Activated T-cell treated with anti-CD3 and anti-CD28 coated beads, Interleukin-2, amount 50 U/mL, for 24 hours (primary cell): Measurements from ENCODE around the gene KRTAP5-8.
"Not testable (repeated sequence)": the region's sequence is repeated elsewhere in the genome, so short reads cannot be mapped to it uniquely, and the experiment has no call there.

Experiments used
- DNase-seq: peaks from one replicate; pipeline ENCODE4 v3.0.0-alpha.2; 2020
- H3K27ac Mint-ChIP-seq: 2 replicates; pipeline ENCODE4 v1.8.0; 2020; ENCODE audit warnings: mild to moderate bottlenecking, mixed read lengths
- H3K27me3 Mint-ChIP-seq: 2 replicates; pipeline ENCODE4 v1.8.0; 2020; ENCODE audit warnings: mixed read lengths
- H3K36me3 Mint-ChIP-seq: 2 replicates; pipeline ENCODE4 v1.8.0; 2020; ENCODE audit warnings: low read depth, mixed read lengths
- H3K4me1 Mint-ChIP-seq: 2 replicates; pipeline ENCODE4 v1.8.0; 2020; ENCODE audit warnings: low read depth, mixed read lengths
- H3K4me3 Mint-ChIP-seq: 2 replicates; pipeline ENCODE4 v1.8.0; 2020; ENCODE audit warnings: mild to moderate bottlenecking, moderate library complexity, mixed read lengths
- H3K9me3 Mint-ChIP-seq: 2 replicates; pipeline ENCODE4 v1.8.0; 2020; ENCODE audit warnings: mixed read lengths

Gene KRTAP5-8

DNA sequence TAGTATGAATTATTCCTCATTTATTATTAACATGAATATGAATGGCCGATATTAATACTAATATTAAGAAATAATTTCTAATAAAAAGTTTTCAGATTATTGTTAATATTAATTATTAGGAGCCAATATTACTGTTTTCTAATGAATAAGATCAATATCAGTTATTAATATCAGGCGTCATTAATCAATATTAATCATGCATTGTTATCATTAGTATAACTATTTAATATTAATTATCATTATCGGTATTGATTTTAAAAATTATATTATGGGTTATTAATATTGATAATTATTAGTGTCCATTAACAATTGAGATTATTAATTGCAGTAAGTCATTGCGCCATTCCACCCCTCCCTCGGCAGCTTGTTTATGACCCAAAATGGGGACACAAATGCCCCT, 47.8 kb downstream of the KRTAP5-8 start:
- not testable (repeated sequence) for H3K27ac Mint-ChIP-seq, H3K36me3 Mint-ChIP-seq, H3K4me1 Mint-ChIP-seq, H3K4me3 Mint-ChIP-seq, H3K9me3 Mint-ChIP-seq, DNase-seq
- peaks cover 34% of the 10 kb centered on the region for H3K27me3 Mint-ChIP-seq

DNA sequence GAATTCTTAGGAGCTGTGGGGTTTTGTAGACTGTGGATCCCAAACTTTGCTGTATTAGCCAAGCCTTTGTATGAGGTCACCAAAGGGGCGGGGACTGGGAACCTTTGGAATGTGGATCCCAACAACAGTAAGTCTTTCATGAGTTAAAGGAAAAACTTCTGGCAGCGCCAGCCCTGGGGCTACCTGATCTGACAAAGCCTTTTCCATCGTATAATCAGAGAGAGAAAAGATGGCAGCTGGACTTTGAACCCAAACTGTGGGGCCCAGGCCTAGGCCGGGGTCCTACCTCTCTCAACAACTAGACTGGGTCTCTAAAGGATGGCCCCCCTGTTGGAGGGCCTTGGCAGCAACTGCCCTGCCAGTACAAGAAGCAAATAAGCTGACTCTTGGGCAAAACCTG, 50.5 kb downstream of the KRTAP5-8 start:
- not testable (repeated sequence) for H3K36me3 Mint-ChIP-seq, DNase-seq, H3K4me3 Mint-ChIP-seq, H3K9me3 Mint-ChIP-seq, H3K27ac Mint-ChIP-seq, H3K4me1 Mint-ChIP-seq
- H3K27me3 Mint-ChIP-seq: peaks cover 19% of the 10 kb centered on the region
